ENCODE results near the gene SPTSSB. TPM values are rescaled to one million over a fixed set of nuclear protein-coding genes. Genes with fewer than 3 reads are reported as not detected.

Gene SPTSSB
- total RNA-seq, 4 donors from 2014 or later = under 0.01 to 1.5 (median 1.0) TPM; not detected in 1

DNA sequence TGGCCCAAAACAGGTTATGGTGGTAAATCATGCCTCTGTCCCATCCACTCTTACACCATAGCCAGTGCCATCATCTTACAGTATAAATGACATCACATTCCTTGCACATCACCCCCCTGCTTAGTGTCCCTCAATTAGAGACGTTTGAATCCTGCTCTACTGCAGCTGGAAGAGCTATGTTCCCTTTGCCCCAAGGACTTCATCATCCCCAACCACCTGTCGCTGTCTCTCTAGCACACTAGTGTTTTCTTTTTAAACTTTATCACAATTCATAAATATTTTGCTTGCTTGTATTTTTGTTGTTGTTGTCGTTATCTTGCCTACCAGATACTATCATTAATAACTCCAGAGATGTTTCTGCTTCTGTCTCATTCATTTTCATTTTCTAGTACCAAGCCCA is 28.7 kb downstream of the SPTSSB start:
- no peaks in the 10 kb centered on the region for H3K36me3 ChIP-seq
- TF ChIP-seq POLR2A (IDR thresholded peaks at IDR 0.05) = no peak
- TF ChIP-seq, protein P1, sequence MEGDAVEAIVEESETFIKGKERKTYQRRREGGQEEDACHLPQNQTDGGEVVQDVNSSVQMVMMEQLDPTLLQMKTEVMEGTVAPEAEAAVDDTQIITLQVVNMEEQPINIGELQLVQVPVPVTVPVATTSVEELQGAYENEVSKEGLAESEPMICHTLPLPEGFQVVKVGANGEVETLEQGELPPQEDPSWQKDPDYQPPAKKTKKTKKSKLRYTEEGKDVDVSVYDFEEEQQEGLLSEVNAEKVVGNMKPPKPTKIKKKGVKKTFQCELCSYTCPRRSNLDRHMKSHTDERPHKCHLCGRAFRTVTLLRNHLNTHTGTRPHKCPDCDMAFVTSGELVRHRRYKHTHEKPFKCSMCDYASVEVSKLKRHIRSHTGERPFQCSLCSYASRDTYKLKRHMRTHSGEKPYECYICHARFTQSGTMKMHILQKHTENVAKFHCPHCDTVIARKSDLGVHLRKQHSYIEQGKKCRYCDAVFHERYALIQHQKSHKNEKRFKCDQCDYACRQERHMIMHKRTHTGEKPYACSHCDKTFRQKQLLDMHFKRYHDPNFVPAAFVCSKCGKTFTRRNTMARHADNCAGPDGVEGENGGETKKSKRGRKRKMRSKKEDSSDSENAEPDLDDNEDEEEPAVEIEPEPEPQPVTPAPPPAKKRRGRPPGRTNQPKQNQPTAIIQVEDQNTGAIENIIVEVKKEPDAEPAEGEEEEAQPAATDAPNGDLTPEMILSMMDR (IDR thresholded peaks at IDR 0.05) = no peak
- no peak for DNase-seq
- no peaks in the 10 kb centered on the region for H3K27me3 ChIP-seq
- no peaks in the 10 kb centered on the region for H3K4me1 ChIP-seq
- H3K9me3 ChIP-seq = no peaks in the 10 kb centered on the region
- H3K27ac ChIP-seq = no peak overlapping the region
- no peak overlapping the region for H3K4me3 ChIP-seq
- intact Hi-C loops (cut with DNase I; ENCODE audit: low total_unique reads) = no loop called here

DNA sequence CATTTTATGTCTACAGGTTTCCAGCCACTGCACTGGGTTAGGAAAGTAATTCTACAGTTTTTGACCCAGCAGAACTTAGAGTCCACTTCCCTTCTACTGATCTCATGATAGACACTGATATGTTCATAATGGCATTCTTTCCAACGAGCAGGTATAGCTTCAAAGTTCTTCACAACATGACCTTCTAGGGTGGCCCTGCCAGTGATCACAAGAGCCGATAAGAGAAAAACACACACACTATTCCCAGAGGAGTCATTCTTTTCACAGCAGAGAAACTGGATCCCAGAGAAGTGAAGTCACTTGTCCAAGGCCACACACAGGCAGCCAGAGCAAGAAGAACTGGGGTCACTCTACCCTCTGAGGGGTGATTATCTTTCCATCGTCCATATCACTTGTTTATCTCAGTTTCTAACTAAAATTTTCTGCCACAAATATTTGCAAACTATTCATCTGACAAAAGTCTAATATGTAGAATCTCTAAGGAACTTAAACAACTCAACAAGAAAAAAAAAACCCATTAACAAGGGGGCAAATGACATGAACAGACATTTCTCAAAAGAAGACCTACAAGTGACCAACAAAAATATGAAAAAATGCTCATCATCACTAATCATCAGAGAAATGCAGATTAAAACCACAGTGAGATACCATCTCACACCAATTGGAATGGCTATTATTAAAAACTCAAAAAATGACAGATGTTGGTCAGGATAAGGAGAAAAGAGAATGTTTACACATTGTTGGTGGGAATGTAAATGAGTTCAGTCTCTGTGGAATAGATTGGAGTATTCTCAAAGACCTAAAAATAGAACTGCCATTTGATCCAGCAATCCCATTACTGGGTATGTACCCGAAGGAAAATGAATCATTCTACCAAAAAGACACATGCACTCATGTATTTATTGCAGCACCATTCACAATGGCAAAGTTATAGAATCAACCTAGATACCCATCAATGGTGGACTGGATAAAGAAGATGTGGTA is 31.5 kb downstream of the SPTSSB start:
- intact Hi-C loops (cut with DNase I; ENCODE audit: low total_unique reads) = no loop called here
- no peak overlapping the region for H3K27ac ChIP-seq
- TF ChIP-seq POLR2A (IDR thresholded peaks at IDR 0.05) = no peak
- TF ChIP-seq, protein P1 (IDR thresholded peaks at IDR 0.05) = no peak
- no peak overlapping the region for H3K4me3 ChIP-seq
- H3K4me1 ChIP-seq = no peaks in the 10 kb centered on the region
- no peaks in the 10 kb centered on the region for H3K9me3 ChIP-seq
- no peaks in the 10 kb centered on the region for H3K36me3 ChIP-seq
- DNase-seq = no peak
- no peaks in the 10 kb centered on the region for H3K27me3 ChIP-seq

DNA sequence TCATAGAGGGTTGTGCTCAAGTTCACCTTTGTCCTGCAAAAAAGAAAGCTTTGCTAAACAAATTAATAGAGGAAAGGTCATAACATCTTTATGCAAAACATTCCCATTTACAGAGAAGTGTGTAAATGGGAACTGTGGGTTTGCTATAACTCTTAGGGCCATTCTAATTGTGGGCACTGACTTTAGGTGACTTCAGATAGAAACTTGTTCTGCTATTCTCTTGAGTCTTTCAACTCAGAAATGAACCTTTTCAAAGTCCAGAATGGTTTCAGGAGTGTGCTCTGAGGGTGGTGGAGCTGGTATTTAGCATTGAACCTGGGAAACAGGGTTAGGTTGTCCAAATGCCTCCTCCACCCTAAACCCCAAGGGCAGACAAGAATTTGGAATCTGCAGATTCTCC is 34.0 kb downstream of the SPTSSB start:
- TF ChIP-seq, protein P1 (IDR thresholded peaks at IDR 0.05) = no peak
- no peak for TF ChIP-seq POLR2A (IDR thresholded peaks at IDR 0.05)
- no peak overlapping the region for H3K4me3 ChIP-seq
- DNase-seq = no peak
- H3K27me3 ChIP-seq = no peaks in the 10 kb centered on the region
- no peaks in the 10 kb centered on the region for H3K9me3 ChIP-seq
- intact Hi-C loops (cut with DNase I; ENCODE audit: low total_unique reads) = no loop called here
- no peak overlapping the region for H3K27ac ChIP-seq
- no peaks in the 10 kb centered on the region for H3K36me3 ChIP-seq
- no peaks in the 10 kb centered on the region for H3K4me1 ChIP-seq

DNA sequence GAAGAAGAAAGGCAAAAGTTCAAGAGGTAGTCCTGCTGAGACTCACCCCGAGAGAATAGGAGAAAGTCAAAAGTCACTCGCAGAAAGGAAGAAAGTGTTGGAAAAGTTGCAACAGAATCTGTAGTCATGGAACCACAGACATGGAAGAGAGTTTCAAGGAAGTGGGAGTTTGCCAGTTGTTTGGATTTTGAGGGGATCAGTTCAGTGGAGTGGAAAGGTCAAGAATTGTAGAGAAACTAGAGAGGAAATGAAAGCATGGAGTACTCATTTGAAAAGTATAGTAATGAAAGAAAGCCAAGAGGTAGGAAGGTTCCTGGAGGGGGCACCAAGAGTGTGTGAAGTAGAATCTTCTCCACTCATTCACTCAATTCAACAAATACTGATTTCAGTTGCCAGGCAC is 34.7 kb downstream of the SPTSSB start:
- TF ChIP-seq, protein P1 (IDR thresholded peaks at IDR 0.05) = no peak
- no peak for TF ChIP-seq POLR2A (IDR thresholded peaks at IDR 0.05)
- no peaks in the 10 kb centered on the region for H3K4me1 ChIP-seq
- H3K4me3 ChIP-seq = no peak overlapping the region
- no peaks in the 10 kb centered on the region for H3K9me3 ChIP-seq
- H3K27me3 ChIP-seq = no peaks in the 10 kb centered on the region
- intact Hi-C loops (cut with DNase I; ENCODE audit: low total_unique reads) = no loop called here
- H3K27ac ChIP-seq = no peak overlapping the region
- DNase-seq = no peak
- H3K36me3 ChIP-seq = no peaks in the 10 kb centered on the region

DNA sequence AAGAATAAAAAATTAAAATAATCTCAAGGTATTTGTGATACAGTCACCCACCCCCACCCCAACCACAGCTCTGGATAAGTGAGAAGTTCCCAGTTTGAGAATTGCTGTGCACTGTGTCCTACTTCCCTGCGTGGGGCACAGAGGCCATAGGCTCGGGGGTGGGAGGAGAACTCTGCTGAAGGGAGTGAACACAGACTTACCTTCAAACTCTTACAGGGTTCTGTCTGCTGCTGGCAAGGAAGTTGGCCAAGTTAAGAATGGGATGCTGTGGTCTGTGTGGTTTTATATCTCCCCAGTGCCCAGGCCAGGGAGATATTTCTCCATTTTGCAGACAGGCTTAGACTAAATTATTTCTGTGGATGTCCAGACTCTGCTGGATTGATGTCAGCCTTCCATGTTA is 37.6 kb downstream of the SPTSSB start:
- Histone ChIP-seq H3K4me1 (no peaks in the 10 kb centered on the region), H3K36me3 (no peaks in the 10 kb centered on the region), H3K4me3 (no peak overlapping the region), H3K27ac (no peak overlapping the region), H3K27me3 (no peaks in the 10 kb centered on the region), H3K9me3 (no peaks in the 10 kb centered on the region)
- TF ChIP-seq, protein P1 (IDR thresholded peaks at IDR 0.05) = no peak
- TF ChIP-seq POLR2A (IDR thresholded peaks at IDR 0.05) = no peak
- intact Hi-C loops (cut with DNase I; ENCODE audit: low total_unique reads) = no loop called here
- no peak for DNase-seq
